Osteocyte (in vitro differentiated cells): ENCODE measurements around the gene SDC4. TPM values are rescaled to one million over a fixed set of nuclear protein-coding genes. Genes with fewer than 3 reads are reported as not detected.
A peak's percentile ranks its signal among the peaks of the same experiment; 100 is the strongest.

ENCODE experiments used
- DNase-seq: peaks from one replicate; pipeline ENCODE4 v3.0.0; 2021; ENCODE audit warnings: mixed read lengths; ENCODE audit not compliant: unreplicated experiment; ENCODE audit errors: extremely low spot score
- H3K27ac Mint-ChIP-seq: one replicate; pipeline ENCODE4 v1.8.0; 2021; ENCODE audit warnings: mild to moderate bottlenecking, mixed read lengths; ENCODE audit not compliant: unreplicated experiment
- H3K27me3 Mint-ChIP-seq: one replicate; pipeline ENCODE4 v1.8.0; 2021; ENCODE audit warnings: mixed read lengths; ENCODE audit not compliant: unreplicated experiment
- H3K36me3 Mint-ChIP-seq: one replicate; pipeline ENCODE4 v1.8.0; 2021; ENCODE audit warnings: mixed read lengths; ENCODE audit not compliant: unreplicated experiment
- H3K4me1 Mint-ChIP-seq: one replicate; pipeline ENCODE4 v1.8.0; 2021; ENCODE audit warnings: mixed read lengths; ENCODE audit not compliant: unreplicated experiment
- H3K4me3 Mint-ChIP-seq: one replicate; pipeline ENCODE4 v1.8.0; 2021; ENCODE audit warnings: mild to moderate bottlenecking, moderate library complexity, mixed read lengths; ENCODE audit not compliant: unreplicated experiment
- H3K9me3 Mint-ChIP-seq: one replicate; pipeline ENCODE4 v1.8.0; 2021; ENCODE audit warnings: mixed read lengths; ENCODE audit not compliant: unreplicated experiment
- CTCF ChIP-seq: fragments of 200-600 bp; sonication (generic); IDR thresholded peaks from 2 replicates; pipeline ENCODE4 v1.5.0; 2021; ENCODE audit warnings: antibody characterized with exemption, mild to moderate bottlenecking, moderate library complexity
- total RNA-seq: library from RNA; stranded (reverse); gene quantifications from 2 replicates; pipeline ENCODE4 v1.2.1, GENCODE V29; 2021

The SDC4 gene
- total RNA-seq, 1 donor from 2014 or later = 31.5 TPM

- Mint-ChIP-seq H3K4me1 (peaks cover 80% of the 10 kb centered on the region), H3K4me3 (peak overlapping the region; percentile 32), H3K9me3 (no peaks in the 10 kb centered on the region), H3K27ac (peak overlapping the region; percentile 89), H3K27me3 (no peaks in the 10 kb centered on the region), H3K36me3 (peaks cover 2% of the 10 kb centered on the region)
- no peak for DNase-seq
- no peak for TF ChIP-seq CTCF
These were observed 3.9 kb downstream of the SDC4 start for GRCh38 chr20:45344168-45344860.

- no peak overlapping the region for H3K4me3 Mint-ChIP-seq
- no peak for TF ChIP-seq CTCF
- peaks cover 2% of the 10 kb centered on the region for H3K36me3 Mint-ChIP-seq
- DNase-seq = no peak
- H3K27me3 Mint-ChIP-seq = no peaks in the 10 kb centered on the region
- H3K4me1 Mint-ChIP-seq = peaks cover 86% of the 10 kb centered on the region
- peak overlapping the region; percentile 89 for H3K27ac Mint-ChIP-seq
- no peaks in the 10 kb centered on the region for H3K9me3 Mint-ChIP-seq
These were observed 4.6 kb downstream of the SDC4 start for GRCh38 chr20:45343532-45344167.

GRCh38 chr20:45342855-45343531 is 5.2 kb downstream of the SDC4 start:
- Mint-ChIP-seq H3K27ac (peak overlapping the region; percentile 89), H3K4me1 (peaks cover 90% of the 10 kb centered on the region), H3K9me3 (no peaks in the 10 kb centered on the region), H3K36me3 (peaks cover 2% of the 10 kb centered on the region), H3K27me3 (no peaks in the 10 kb centered on the region), H3K4me3 (no peak overlapping the region)
- no peak for TF ChIP-seq CTCF
- DNase-seq = no peak

- Mint-ChIP-seq H3K36me3 (peaks cover 2% of the 10 kb centered on the region), H3K27ac (peak overlapping the region; percentile 89)
These were observed 6.0 kb downstream of the SDC4 start for GRCh38 chr20:45341939-45342854.

More at GRCh38 chr20:45341939-45342854, 6.0 kb downstream of the SDC4 start:
- H3K27me3 Mint-ChIP-seq = no peaks in the 10 kb centered on the region
- no peaks in the 10 kb centered on the region for H3K9me3 Mint-ChIP-seq
- TF ChIP-seq CTCF = no peak
- peaks cover 93% of the 10 kb centered on the region for H3K4me1 Mint-ChIP-seq
- H3K4me3 Mint-ChIP-seq = peak overlapping the region; percentile 18
- no peak for DNase-seq
